Nephron (organoid): Measurements from ENCODE around the gene RPL7A.

Experiments
- H3K27ac Mint-ChIP-seq, 3 experiments: 2 replicates each; pipeline ENCODE4 v1.8.0; 2020; ENCODE audit warnings: mixed read lengths in 3 of 3, mild to moderate bottlenecking in 2 of 3, moderate library complexity in 1 of 3
- H3K27me3 Mint-ChIP-seq: 2 replicates; pipeline ENCODE4 v1.8.0; 2021; ENCODE audit warnings: low read depth, mild to moderate bottlenecking, moderate library complexity, mixed read lengths
- H3K36me3 Mint-ChIP-seq: 2 replicates; pipeline ENCODE4 v1.8.0; 2020; ENCODE audit warnings: low read depth, mixed read lengths
- H3K4me1 Mint-ChIP-seq: 2 replicates; pipeline ENCODE4 v1.8.0; 2020; ENCODE audit warnings: mixed read lengths
- H3K4me3 Mint-ChIP-seq, 3 experiments: 2 replicates each; pipeline ENCODE4 v1.8.0; 2020; ENCODE audit warnings: mild to moderate bottlenecking in 3 of 3, mixed read lengths in 3 of 3, moderate library complexity in 2 of 3
- H3K9me3 Mint-ChIP-seq: 2 replicates; pipeline ENCODE4 v1.8.0; 2020; ENCODE audit warnings: mixed read lengths
- TF ChIP-seq, protein P1 (sequence below), 3 experiments: fragments of 200-600 bp; sonication (generic); IDR thresholded peaks; one replicate each; pipeline ENCODE4 v1.5.0; 2021; ENCODE audit warnings: antibody characterized with exemption in 3 of 3; ENCODE audit not compliant: unreplicated experiment in 3 of 3

RPL7A gene

DNA sequence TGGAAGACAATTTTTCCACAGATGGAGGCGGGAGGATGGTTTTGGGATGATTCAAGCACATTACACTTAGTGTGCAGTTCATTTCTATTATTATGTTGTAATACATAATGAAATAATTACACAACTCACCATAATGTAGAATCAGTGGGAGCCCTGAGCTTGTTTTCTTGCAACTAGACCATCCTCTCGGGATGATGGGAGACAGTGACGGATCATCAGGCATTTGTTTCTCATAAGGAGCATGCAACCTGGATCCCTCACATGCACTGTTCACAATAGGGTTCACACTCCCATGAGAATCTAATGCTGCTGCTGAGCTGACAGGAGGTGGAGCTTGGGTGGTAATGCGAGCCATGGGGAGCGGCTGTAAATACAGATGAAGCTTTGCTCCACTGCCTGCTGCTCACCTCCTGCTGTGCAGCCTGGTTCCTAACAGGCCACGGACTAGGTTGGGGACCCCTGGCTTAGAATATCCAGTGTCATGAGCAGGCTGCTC is 29.8 kb downstream of the RPL7A start:
- Mint-ChIP-seq H3K4me1 (peaks cover 10% of the 10 kb centered on the region), H3K36me3 (peaks cover 6% of the 10 kb centered on the region), H3K9me3 (no peaks in the 10 kb centered on the region), H3K27me3 (no peaks in the 10 kb centered on the region), H3K4me3 (peak overlapping the region; percentile 19 to 75 (median 74)), H3K27ac (no peak overlapping the region)
- TF ChIP-seq, protein P1, sequence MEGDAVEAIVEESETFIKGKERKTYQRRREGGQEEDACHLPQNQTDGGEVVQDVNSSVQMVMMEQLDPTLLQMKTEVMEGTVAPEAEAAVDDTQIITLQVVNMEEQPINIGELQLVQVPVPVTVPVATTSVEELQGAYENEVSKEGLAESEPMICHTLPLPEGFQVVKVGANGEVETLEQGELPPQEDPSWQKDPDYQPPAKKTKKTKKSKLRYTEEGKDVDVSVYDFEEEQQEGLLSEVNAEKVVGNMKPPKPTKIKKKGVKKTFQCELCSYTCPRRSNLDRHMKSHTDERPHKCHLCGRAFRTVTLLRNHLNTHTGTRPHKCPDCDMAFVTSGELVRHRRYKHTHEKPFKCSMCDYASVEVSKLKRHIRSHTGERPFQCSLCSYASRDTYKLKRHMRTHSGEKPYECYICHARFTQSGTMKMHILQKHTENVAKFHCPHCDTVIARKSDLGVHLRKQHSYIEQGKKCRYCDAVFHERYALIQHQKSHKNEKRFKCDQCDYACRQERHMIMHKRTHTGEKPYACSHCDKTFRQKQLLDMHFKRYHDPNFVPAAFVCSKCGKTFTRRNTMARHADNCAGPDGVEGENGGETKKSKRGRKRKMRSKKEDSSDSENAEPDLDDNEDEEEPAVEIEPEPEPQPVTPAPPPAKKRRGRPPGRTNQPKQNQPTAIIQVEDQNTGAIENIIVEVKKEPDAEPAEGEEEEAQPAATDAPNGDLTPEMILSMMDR (IDR thresholded peaks at IDR 0.05; ENCODE audit: unreplicated experiment in 3 of 3): no peak

DNA sequence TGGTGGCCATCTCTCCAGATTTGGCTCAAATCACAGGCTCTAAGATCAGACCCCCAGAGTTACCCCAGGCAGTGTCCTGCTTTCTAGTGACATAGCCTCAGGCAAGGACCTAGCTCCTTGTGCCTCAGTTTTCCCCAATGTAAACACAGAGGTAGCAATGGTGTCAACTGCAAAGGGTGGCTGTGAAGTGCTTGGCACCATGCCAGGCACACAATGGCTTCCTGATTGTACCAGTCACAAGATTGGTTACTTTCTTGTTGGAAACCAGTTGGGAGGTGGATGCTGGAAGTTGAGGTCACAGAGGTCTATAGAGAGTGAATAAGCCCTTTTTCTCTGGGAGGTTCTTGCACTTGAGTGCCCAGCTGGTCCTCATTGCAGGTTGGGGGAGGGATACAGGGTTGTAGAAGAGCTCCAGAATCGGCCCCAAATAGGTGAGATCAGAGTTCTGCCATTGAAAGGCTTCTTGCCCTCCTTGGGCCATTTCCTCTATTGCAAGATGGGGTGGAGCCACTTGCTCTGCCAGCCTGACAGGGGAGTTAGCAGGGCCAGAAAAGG is 30.5 kb downstream of the RPL7A start:
- peak overlapping the region; percentile 32 to 78 (median 74) for H3K4me3 Mint-ChIP-seq

DNA sequence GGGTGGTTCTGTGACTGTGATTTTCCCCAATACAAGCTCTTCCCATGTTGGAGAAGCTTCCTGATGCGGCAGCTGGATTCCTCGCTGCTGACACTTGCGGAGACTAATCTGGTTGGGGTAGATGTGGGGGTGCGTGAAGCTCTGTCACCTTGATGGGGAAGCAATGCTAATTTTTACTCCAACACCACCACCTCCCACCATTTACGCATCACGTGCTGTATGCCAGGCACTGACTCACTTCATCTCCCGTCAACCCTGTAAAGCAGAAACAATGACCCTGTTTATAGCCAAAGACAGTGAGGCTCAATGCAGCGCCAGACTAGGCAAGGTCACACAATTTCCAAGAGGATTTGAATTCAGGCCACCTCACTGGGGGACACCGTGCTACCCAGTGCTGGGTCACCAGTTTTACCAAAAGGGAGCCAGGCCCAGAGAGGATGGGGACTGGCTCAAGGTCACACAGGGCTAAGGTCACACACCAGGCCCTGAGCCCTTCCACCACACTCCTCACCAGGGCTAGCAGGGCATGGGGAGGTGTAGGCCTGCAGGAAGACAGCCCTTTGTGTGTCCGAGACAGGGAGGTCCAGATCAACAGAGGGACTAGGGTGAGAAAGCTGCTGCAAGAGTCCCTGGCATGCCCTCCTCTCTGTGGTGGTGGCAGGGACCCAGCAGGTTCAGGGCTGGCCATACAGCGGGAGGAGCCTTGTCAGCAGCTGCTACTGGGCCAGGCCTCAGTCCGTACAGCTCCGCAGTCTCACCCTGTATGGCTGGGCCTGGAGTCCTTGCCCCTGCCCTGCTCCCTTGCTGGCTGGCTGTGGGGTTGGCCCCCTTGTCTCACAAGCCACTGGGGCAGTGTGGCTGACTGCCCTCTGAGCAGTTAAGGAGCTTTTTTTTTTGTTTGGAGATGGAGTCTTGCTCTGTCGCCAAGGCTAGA is 31.4 kb downstream of the RPL7A start:
- peaks cover 6% of the 10 kb centered on the region for H3K36me3 Mint-ChIP-seq
- TF ChIP-seq, protein P1 (IDR thresholded peaks at IDR 0.05; ENCODE audit: unreplicated experiment in 3 of 3): no peak

More for the DNA sequence above, 30.5 kb downstream of the RPL7A start:
- Mint-ChIP-seq H3K36me3 (peaks cover 6% of the 10 kb centered on the region), H3K4me1 (peaks cover 8% of the 10 kb centered on the region), H3K9me3 (no peaks in the 10 kb centered on the region), H3K27me3 (no peaks in the 10 kb centered on the region), H3K27ac (no peak overlapping the region)
- TF ChIP-seq, protein P1 (IDR thresholded peaks at IDR 0.05; ENCODE audit: unreplicated experiment in 3 of 3): no peak

DNA sequence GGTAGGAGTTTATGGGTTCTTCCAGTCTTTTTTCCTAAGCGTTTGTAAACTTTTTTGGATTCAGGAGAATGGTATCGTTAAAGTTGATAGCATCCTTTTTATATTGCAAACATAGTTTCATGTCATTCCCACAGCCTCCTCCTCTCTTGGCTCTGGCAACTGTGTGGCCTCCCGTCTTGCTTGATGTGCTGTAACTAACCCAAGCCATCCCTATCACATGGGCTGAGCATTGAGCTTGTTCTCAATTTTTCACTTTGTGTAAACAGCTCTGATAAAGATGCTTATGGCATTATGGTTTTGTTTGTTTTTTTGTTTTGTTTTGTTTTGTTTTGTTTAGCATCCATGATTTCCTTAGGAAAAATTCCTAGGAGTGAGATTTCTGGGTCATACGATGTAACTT is 32.7 kb downstream of the RPL7A start:
- Mint-ChIP-seq H3K36me3 (no peaks in the 10 kb centered on the region), H3K4me1 (no peaks in the 10 kb centered on the region), H3K4me3 (peak overlapping the region in 1 of 3 experiments; percentile 35), H3K27me3 (no peaks in the 10 kb centered on the region), H3K9me3 (no peaks in the 10 kb centered on the region), H3K27ac (no peak overlapping the region)
- TF ChIP-seq, protein P1 (IDR thresholded peaks at IDR 0.05; ENCODE audit: unreplicated experiment in 3 of 3): no peak

More for the DNA sequence above, 31.4 kb downstream of the RPL7A start:
- H3K4me3 Mint-ChIP-seq: peak overlapping the region in 2 of 3 experiments; percentile 40 to 58
- H3K27ac Mint-ChIP-seq: no peak overlapping the region
- H3K4me1 Mint-ChIP-seq: peaks cover 8% of the 10 kb centered on the region
- no peaks in the 10 kb centered on the region for H3K9me3 Mint-ChIP-seq
- no peaks in the 10 kb centered on the region for H3K27me3 Mint-ChIP-seq

DNA sequence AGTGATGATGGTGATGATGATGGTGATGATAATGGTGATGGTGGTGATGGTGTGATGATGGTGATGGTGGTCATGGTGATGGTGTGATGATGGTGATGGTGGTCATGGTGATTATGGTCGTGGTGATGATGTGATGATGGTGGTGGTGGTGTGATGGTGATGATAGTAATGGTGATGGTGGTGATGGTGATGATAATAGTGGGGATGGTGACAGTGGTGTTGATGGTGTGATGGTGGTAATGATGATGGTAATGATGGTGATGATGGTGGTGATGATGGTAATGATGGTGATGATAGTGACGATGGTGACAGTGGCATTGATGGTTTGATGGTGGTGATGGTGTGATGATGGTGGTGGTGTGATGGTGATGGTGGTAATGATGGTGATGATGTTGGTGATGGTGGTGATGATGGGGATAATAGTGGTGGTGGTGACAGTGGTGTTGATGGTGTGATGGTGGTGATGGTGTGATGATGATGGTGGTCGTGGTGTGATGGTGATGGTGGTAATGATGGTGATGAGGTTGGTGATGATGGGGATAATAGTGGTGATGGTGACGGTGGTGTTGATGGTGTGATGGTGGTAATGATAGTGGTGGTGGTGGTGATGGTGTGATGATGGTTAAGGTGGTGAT is 34.6 kb downstream of the RPL7A start:
- Mint-ChIP-seq H3K27ac (no peak overlapping the region), H3K4me3 (no peak overlapping the region), H3K9me3 (no peaks in the 10 kb centered on the region), H3K27me3 (no peaks in the 10 kb centered on the region), H3K4me1 (no peaks in the 10 kb centered on the region), H3K36me3 (no peaks in the 10 kb centered on the region)
- TF ChIP-seq, protein P1 (IDR thresholded peaks at IDR 0.05; ENCODE audit: unreplicated experiment in 3 of 3): no peak
